ENCODE data around the gene MEIS3.

- no peak for TF ChIP-seq CTCF (IDR thresholded peaks at IDR 0.05; ENCODE audit: low read length)
- TF ChIP-seq EZH2 (IDR thresholded peaks at IDR 0.05; ENCODE audit: borderline replicate concordance, low read length): no peak
These were observed 18.2 kb upstream of the MEIS3 start for GRCh38 chr19:47437500-47437899.

Measured in OCI-LY1 (cell line).